Right lobe of liver (tissue), 4 donors: ENCODE data around the gene ATP6V0A1.

Source experiments
- POLR2A ChIP-seq: fragments of 450-650 bp; IDR thresholded peaks from one replicate; pipeline ENCODE4 v1.6.1; 2017; ENCODE audit warnings: antibody characterized with exemption, mild to moderate bottlenecking
- TF ChIP-seq, protein P1 (sequence below), 4 donors: fragments of 200-600 bp in 3 of 4; fragments of 450-650 bp in 1 of 4; IDR thresholded peaks; one replicate each; pipeline versions ENCODE4 v1.5.1 to v1.8.0; 2016 to 2022; ENCODE audit warnings: antibody characterized with exemption in 4 of 4, mild to moderate bottlenecking in 2 of 4
- donor health status: DM: no; HTN: no; CAD: no.
- donor health status: DM: no; HTN: no; CAD: no.
- donor health status: DM: no; HTN: yes; CAD: no.

DNA sequence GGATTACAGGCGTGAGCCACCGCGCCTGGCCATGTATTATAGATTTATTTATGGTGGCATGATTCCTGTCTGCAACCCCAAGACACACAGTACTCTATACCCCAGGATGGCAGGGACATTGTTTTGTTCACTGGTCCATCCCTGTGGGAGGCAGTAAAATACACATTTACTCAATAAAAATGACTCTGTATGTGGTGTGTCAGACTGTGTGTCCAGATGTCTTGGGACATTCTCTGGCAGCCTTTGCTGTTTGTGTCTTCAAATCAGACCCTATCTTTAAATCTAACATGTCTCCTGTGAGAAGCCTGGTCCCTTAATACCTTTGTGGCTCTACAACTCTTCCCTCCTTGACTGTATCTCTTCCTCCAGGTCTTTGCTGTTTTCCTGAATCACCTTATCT lies 101.6 kb downstream of the ATP6V0A1 start:
- TF ChIP-seq, protein P1, sequence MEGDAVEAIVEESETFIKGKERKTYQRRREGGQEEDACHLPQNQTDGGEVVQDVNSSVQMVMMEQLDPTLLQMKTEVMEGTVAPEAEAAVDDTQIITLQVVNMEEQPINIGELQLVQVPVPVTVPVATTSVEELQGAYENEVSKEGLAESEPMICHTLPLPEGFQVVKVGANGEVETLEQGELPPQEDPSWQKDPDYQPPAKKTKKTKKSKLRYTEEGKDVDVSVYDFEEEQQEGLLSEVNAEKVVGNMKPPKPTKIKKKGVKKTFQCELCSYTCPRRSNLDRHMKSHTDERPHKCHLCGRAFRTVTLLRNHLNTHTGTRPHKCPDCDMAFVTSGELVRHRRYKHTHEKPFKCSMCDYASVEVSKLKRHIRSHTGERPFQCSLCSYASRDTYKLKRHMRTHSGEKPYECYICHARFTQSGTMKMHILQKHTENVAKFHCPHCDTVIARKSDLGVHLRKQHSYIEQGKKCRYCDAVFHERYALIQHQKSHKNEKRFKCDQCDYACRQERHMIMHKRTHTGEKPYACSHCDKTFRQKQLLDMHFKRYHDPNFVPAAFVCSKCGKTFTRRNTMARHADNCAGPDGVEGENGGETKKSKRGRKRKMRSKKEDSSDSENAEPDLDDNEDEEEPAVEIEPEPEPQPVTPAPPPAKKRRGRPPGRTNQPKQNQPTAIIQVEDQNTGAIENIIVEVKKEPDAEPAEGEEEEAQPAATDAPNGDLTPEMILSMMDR (IDR thresholded peaks at IDR 0.05), result no peak
- TF ChIP-seq POLR2A, result no peak
